Measurements from ENCODE around the gene SNED1.

DNA sequence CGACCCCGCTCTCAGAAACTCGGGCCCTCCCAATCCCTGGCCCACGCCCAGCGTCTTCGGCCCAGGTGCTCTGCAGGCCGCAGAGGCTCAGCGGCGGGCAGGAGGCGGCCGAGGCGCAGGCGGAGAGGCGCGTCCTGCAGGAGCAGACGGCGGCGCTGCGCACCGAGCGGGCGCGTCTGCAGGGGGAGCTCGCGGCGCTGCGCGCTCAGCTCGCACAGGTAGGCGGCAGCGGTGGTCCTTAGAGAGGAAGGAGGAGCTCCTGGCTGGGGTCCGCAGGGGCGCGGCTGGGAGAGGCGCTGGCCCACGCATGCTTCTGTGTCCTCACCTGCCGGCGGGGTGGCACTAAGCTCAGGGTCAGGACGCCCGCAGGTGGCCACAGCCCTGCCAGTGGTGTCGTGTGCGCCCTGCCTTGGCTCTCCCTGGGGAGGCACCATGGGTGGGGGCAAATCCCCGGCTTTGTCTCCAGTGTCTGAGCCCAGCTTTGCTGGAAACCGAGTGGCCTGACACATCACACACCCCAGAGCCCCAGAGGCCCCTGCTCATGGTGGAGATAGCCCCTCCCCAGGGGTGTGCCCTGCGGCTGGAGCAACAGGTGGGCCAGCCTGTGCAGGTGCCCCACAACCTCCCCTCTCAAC lies 14.9 kb upstream of the SNED1 start:
- TF ChIP-seq CTCF (IDR thresholded peaks at IDR 0.05; ENCODE audit: low read depth, low read length, poor library complexity, severe bottlenecking): peak; percentile 75
- TF ChIP-seq EZH2phosphoT487 (IDR thresholded peaks at IDR 0.05; ENCODE audit: borderline replicate concordance, low read length): no peak

Data from DOHH2 (cell line).